ENCODE data around the gene PSME1.

PSME1 gene

DNA sequence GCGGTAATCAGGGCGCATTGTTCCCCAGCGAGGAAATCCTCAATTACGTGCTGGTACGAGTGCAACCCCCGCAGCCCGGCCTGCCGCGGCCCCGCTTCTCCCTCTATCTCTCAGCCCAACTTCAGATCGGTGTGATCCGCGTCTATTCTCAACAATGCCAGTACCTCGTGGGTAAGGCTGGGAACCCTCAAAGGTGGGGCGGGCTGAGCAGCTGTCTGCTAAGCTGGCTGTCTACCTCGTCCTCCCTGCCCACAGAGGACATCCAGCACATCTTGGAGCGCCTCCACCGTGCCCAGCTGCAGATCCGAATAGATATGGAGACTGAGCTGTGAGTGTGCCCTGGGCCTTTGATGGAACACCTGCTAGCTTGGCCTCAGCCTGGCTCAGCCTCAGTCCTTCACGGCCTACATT is 36.9 kb downstream of the PSME1 start:
- TF ChIP-seq, protein P1, sequence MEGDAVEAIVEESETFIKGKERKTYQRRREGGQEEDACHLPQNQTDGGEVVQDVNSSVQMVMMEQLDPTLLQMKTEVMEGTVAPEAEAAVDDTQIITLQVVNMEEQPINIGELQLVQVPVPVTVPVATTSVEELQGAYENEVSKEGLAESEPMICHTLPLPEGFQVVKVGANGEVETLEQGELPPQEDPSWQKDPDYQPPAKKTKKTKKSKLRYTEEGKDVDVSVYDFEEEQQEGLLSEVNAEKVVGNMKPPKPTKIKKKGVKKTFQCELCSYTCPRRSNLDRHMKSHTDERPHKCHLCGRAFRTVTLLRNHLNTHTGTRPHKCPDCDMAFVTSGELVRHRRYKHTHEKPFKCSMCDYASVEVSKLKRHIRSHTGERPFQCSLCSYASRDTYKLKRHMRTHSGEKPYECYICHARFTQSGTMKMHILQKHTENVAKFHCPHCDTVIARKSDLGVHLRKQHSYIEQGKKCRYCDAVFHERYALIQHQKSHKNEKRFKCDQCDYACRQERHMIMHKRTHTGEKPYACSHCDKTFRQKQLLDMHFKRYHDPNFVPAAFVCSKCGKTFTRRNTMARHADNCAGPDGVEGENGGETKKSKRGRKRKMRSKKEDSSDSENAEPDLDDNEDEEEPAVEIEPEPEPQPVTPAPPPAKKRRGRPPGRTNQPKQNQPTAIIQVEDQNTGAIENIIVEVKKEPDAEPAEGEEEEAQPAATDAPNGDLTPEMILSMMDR (IDR thresholded peaks at IDR 0.05; ENCODE audit: insufficient read depth, low read depth, low read length, missing control alignments), result no peak
- no peak overlapping the region for H3K4me3 ChIP-seq (ENCODE audit: low read length)
- DNase-seq (ENCODE audit: low read depth), result no peak

DNA sequence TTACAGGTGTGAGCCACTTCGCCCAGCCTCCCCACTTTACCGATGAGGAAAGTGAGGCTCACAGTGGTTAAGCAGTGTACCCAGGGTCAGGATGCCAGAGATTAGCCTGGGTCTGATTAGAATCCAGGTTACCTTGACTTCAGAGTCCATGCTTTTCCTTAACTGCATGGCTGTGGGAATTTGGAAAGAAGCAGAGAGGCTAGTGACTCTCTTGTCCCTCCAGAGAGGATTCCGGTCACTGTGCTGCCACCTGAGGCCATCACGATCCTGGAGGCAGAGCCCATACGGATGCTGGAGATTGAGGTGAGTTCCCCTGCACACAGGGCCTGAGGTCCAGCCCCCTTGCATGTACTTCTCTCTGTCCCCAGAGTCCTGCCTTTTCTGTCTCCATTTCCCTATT is 40.6 kb downstream of the PSME1 start:
- TF ChIP-seq, protein P1 (IDR thresholded peaks at IDR 0.05; ENCODE audit: insufficient read depth, low read depth, low read length, missing control alignments), result no peak
- DNase-seq (ENCODE audit: low read depth), result no peak
- no peak overlapping the region for H3K4me3 ChIP-seq (ENCODE audit: low read length)

DNA sequence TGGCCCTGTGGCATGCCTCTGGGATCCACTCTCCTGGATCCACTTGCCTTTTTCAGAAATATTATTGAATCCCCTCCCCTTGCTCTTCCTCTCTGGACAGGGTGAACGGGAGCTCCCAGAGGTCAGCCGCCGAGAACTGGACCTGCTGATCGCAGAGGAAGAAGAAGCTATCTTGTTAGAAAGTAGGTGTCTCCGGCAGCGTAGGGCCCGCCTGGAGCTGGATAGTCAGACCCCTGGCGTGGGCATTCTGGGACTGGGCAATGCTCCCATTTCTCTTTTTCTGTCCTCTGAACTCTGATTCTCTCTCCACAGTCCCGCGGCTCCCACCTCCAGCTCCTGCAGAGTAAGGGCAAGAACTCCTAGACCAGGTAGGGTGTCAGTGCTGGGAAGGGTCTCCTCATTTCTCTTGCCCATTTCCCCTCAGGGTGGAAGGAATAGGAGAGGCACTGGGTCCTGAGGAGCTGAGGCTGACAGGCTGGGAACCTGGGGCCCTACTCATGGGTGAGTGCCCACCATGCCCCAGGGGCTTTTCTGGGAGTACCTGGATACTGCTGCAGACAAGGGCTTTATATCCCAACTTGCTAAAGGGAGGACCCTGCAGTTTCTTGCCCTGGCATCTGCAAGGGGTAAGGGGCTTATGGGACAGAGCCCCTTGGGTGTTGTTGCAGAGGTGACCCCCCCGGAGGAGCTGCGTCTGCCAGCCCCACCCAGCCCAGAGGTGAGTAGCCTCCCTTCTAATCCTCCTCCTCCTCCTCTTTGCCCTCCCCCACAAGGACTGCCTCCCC is 41.2 kb downstream of the PSME1 start:
- no peak for DNase-seq (ENCODE audit: low read depth)
- TF ChIP-seq, protein P1 (IDR thresholded peaks at IDR 0.05; ENCODE audit: insufficient read depth, low read depth, low read length, missing control alignments), result no peak
- no peak overlapping the region for H3K4me3 ChIP-seq (ENCODE audit: low read length)

DNA sequence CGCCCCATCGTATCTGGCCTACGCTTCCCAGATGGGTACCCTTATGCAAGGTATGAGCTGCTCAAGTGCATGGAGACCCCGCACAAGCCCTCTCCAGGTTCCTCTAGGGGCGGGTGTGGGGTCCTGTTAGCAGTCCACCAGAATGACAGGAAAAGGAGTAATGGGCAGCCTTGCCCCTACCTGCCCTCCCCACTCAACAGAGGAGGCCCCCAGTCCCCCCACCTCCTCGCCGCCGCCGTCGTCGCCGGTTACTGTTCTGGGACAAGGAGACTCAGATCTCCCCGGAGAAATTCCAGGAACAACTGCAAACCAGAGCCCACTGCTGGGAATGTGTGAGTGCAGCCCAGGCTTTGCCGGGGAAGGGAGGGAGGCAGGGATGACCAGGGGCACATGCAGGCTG is 41.9 kb downstream of the PSME1 start:
- H3K4me3 ChIP-seq (ENCODE audit: low read length), result no peak overlapping the region
- DNase-seq (ENCODE audit: low read depth), result no peak
- TF ChIP-seq, protein P1 (IDR thresholded peaks at IDR 0.05; ENCODE audit: insufficient read depth, low read depth, low read length, missing control alignments), result no peak

DNA sequence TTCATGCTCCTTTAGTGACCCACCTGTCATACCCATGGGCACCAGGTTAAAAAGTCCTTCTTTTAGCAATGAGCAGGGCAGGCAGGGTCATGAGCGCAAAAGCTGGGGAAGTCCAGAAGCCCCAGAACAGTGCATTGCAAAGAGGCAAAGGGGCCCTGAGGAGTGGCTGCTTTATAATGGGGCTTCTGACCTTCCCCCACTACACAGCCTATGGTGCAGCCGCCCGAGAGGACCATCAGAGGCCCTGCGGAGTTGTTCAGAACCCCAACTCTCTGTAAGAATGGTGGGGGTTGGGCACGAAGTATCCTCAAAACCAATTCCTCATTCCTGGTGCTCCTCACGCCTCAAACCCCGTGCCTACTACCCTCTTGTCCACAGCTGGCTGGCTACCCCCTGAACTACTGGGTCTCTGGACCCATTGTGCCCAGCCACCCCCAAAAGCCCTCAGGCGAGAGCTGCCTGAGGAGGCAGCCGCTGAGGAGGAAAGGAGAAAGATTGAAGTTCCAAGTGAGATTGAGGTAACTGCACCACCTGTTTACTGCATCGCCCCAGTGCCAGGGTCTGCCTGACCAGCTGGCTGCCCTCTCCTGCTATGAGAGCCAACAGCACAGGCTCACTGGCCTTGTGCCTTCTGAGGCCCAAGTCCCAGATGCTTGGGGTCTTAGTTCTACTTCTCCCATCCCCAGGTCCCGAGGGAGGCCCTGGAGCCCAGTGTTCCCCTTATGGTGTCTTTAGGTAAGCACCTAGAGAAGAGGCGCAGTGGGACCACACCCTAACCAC is 42.6 kb downstream of the PSME1 start:
- DNase-seq (ENCODE audit: low read depth), result no peak
- no peak overlapping the region for H3K4me3 ChIP-seq (ENCODE audit: low read length)
- TF ChIP-seq, protein P1 (IDR thresholded peaks at IDR 0.05; ENCODE audit: insufficient read depth, low read depth, low read length, missing control alignments), result no peak

DNA sequence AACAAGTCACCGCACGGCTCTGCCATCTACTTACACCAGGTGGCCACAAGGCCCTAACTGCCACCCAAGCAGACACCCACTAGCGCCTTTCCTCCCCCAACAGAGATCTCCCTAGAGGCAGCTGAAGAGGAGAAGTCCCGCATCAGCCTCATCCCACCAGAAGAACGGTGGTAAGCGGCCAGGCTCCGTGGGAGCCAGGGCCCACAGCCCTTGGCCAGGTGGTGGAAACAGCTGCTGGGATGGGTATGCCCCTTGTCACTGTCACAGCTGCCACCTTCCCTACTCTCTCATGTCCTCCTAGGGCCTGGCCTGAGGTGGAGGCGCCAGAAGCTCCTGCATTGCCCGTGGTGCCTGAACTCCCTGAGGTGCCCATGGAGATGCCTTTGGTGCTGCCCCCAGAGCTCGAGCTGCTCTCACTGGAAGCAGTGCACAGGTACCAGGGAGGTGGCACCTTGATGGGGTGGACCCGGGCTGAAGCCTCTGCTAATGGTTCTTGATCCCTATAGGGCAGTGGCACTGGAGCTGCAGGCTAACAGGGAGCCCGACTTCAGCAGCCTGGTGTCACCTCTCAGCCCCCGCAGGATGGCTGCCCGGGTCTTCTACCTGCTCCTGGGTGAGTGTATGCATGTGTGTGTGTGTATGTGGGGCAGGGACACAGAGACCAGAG is 43.4 kb downstream of the PSME1 start:
- no peak overlapping the region for H3K4me3 ChIP-seq (ENCODE audit: low read length)
- TF ChIP-seq, protein P1 (IDR thresholded peaks at IDR 0.05; ENCODE audit: insufficient read depth, low read depth, low read length, missing control alignments), result no peak
- DNase-seq (ENCODE audit: low read depth), result no peak
